SK-N-SH (cell line): ENCODE data around the gene SACM1L. TPM values are rescaled to one million over a fixed set of nuclear protein-coding genes. Genes with fewer than 3 reads are reported as not detected.

Experiments used
- CTCF ChIA-PET: fragments of 300-600, 350-600 bp; formaldehyde crosslinking; extraction: SDS; loops from one replicate; lab custom pipeline; 2021; lab: Yijun Ruan, JAX
- POLR2A ChIA-PET: fragments of 350-600 bp; sonication (Branson Sonifier 250); formaldehyde crosslinking; extraction: SDS; loops from one replicate; lab custom pipeline; 2020; ENCODE audit warnings: antibody characterized with exemption, inconsistent platforms; lab: Yijun Ruan, JAX
- DNase-seq: peaks from one replicate; pipeline ENCODE4 v3.0.0; 2012
- H2AFZ ChIP-seq: fragments of 200-600 bp; sonication (generic); 2 replicates; pipeline ENCODE4 v1.8.1; 2016; ENCODE audit warnings: antibody characterized with exemption, mild to moderate bottlenecking, low read depth
- H3F3A ChIP-seq: fragments of 200-600 bp; sonication (generic); replicated peaks from 2 replicates; pipeline ENCODE3; 2016; ENCODE audit warnings: antibody characterized with exemption, mild to moderate bottlenecking; ENCODE audit not compliant: insufficient read depth
- H3K27ac ChIP-seq, 2 experiments: fragments of 200-500 bp in 1 of 2; fragments of 200-600 bp in 1 of 2; sonication (Bioruptor generic) in 1 of 2; sonication (generic), shearing (Covaris generic) in 1 of 2; 2 replicates each; pipeline versions ENCODE4 v1.5.1 to v1.6.1; 2014 to 2016; ENCODE audit warnings: low read depth in 2 of 2, inconsistent platforms in 1 of 2, low read length in 1 of 2, mild to moderate bottlenecking in 1 of 2, mixed read lengths in 1 of 2
- H3K27me3 ChIP-seq: fragments of 200-600 bp; sonication (generic), shearing (Covaris generic); 2 replicates; pipeline ENCODE4 v1.6.1; 2016; ENCODE audit warnings: mixed run types; ENCODE audit not compliant: insufficient read depth
- H3K36me3 ChIP-seq, 2 experiments: fragments of 200-500 bp in 1 of 2; fragments of 200-600 bp in 1 of 2; sonication (Bioruptor generic) in 1 of 2; sonication (generic) in 1 of 2; replicated peaks in 1 of 2; 2 replicates each; pipeline versions ENCODE3 to v1.5.1; 2014 to 2016; ENCODE audit warnings: low read length in 1 of 2, mild to moderate bottlenecking in 1 of 2; ENCODE audit not compliant: insufficient read depth in 2 of 2, control insufficient read depth in 1 of 2
- H3K4me1 ChIP-seq, 2 experiments: fragments of 200-500 bp in 1 of 2; fragments of 200-600 bp in 1 of 2; sonication (Bioruptor generic) in 1 of 2; sonication (generic), shearing (Covaris generic) in 1 of 2; 2 replicates each; pipeline versions ENCODE4 v1.5.1 to v1.6.1; 2014 to 2016; ENCODE audit warnings: low read depth in 1 of 2, low read length in 1 of 2, mixed run types in 1 of 2; ENCODE audit not compliant: insufficient read depth in 2 of 2, control insufficient read depth in 1 of 2
- H3K4me2 ChIP-seq: fragments of 200-600 bp; sonication (generic), shearing (Covaris generic); 2 replicates; pipeline ENCODE4 v1.6.1; 2017; ENCODE audit warnings: mixed run types
- H3K4me3 ChIP-seq, 2 experiments: fragments of 200-500 bp in 1 of 2; fragments of 200-600 bp in 1 of 2; sonication (Bioruptor generic) in 1 of 2; sonication (generic), shearing (Covaris generic) in 1 of 2; 2 replicates each; pipeline versions ENCODE4 v1.5.1 to v1.8.1; 2014 to 2016; ENCODE audit warnings: low read depth in 2 of 2, inconsistent platforms in 1 of 2, low read length in 1 of 2, mild to moderate bottlenecking in 1 of 2, mixed read lengths in 1 of 2, moderate library complexity in 1 of 2
- H3K79me2 ChIP-seq: fragments of 200-600 bp; sonication (generic); 2 replicates; pipeline ENCODE4 v1.8.1; 2017; ENCODE audit warnings: mild to moderate bottlenecking; ENCODE audit not compliant: insufficient read depth
- H3K9ac ChIP-seq: fragments of 200-600 bp; sonication (generic); 2 replicates; pipeline ENCODE4 v1.6.1; 2017; ENCODE audit warnings: mixed run types
- H3K9me2 ChIP-seq: fragments of 200-600 bp; sonication (generic); 2 replicates; pipeline ENCODE4 v1.6.1; 2017; ENCODE audit warnings: mixed run types
- H3K9me3 ChIP-seq: fragments of 200-600 bp; sonication (generic); 2 replicates; pipeline ENCODE4 v1.6.1; 2017; ENCODE audit warnings: mixed run types, mild to moderate bottlenecking, moderate library complexity
- H4K20me1 ChIP-seq: fragments of 200-600 bp; sonication (generic); 2 replicates; pipeline ENCODE4 v1.6.1; 2017; ENCODE audit warnings: mild to moderate bottlenecking, mixed run types; ENCODE audit not compliant: insufficient read depth
- EZH2phosphoT487 ChIP-seq: fragments of 200-600 bp; sonication (generic); IDR thresholded peaks from 2 replicates; pipeline ENCODE4 v1.6.1; 2017; ENCODE audit warnings: low read depth, mixed run types, mild to moderate bottlenecking, antibody characterized with exemption, moderate library complexity, borderline replicate concordance
- GABPA ChIP-seq: IDR thresholded peaks from 2 replicates; pipeline ENCODE4 v1.4.0; 2012; ENCODE audit warnings: low read depth, mild to moderate bottlenecking
- JUND ChIP-seq: IDR thresholded peaks from 2 replicates; pipeline ENCODE4 v1.4.0; 2012
- MAX ChIP-seq: IDR thresholded peaks from 2 replicates; pipeline ENCODE4 v1.4.0; 2012; ENCODE audit warnings: low read depth
- MXI1 ChIP-seq: IDR thresholded peaks from 2 replicates; pipeline ENCODE4 v1.6.1; 2012; ENCODE audit warnings: mild to moderate bottlenecking, low read depth, low read length, improper control_type of control experiment
- NFIC ChIP-seq: IDR thresholded peaks from 2 replicates; pipeline ENCODE4 v1.4.0; 2012; ENCODE audit warnings: borderline replicate concordance
- PBX3 ChIP-seq: IDR thresholded peaks from 2 replicates; pipeline ENCODE4; 2012
- POLR2AphosphoS5 ChIP-seq: IDR thresholded peaks from 2 replicates; pipeline ENCODE4 v1.6.1; 2012; ENCODE audit warnings: low read depth, low read length
- RAD21 ChIP-seq: IDR thresholded peaks from 2 replicates; pipeline ENCODE4 v1.6.1; 2012; ENCODE audit warnings: mild to moderate bottlenecking, low read length
- SIN3A ChIP-seq: IDR thresholded peaks from 2 replicates; pipeline ENCODE4 v1.6.1; 2012; ENCODE audit warnings: low read depth, mild to moderate bottlenecking, low read length, moderate library complexity, borderline replicate concordance
- SMC3 ChIP-seq: IDR thresholded peaks from 2 replicates; pipeline ENCODE4 v1.6.1; 2012; ENCODE audit warnings: low read depth, low read length, improper control_type of control experiment
- TAF1 ChIP-seq: IDR thresholded peaks from 2 replicates; pipeline ENCODE4 v1.6.1; 2012; ENCODE audit warnings: low read depth, mild to moderate bottlenecking, low read length, moderate library complexity, borderline replicate concordance
- TCF12 ChIP-seq: IDR thresholded peaks from 2 replicates; pipeline ENCODE4 v1.4.0; 2012
- TEAD4 ChIP-seq: IDR thresholded peaks from 2 replicates; pipeline ENCODE4 v1.4.0; 2012; ENCODE audit warnings: mild to moderate bottlenecking, borderline replicate concordance; ENCODE audit not compliant: insufficient read depth
- YY1 ChIP-seq: IDR thresholded peaks from 2 replicates; pipeline ENCODE4 v1.4.0; 2012; ENCODE audit warnings: low read depth, mild to moderate bottlenecking
- WGBS: methylation state at CpG from one replicate; pipeline ENCODE4 v1.1.6; 2017; ENCODE audit warnings: low lambda C conversion rate; 5-methylcytosine and 5-hydroxymethylcytosine counted together
- polyA plus RNA-seq, 3 experiments: library from polyadenylated mRNA; depleted of rRNA; stranded (reverse); fragments of >200 nt; gene quantifications; 2 replicates each; pipeline ENCODE4 v1.2.3, GENCODE V29; 2012

SACM1L gene
- polyA plus RNA-seq, 1 of the 3 experiments (the other 2 are of a cell fraction), result 11.2 TPM

- Histone ChIP-seq H3K27ac (no peak overlapping the region), H3K9me3 (no peaks in the 10 kb centered on the region; the same call in 1 of the 2 replicates), H3K9me2 (no peaks in the 10 kb centered on the region), H3K4me1 (peaks cover 0 to 5% of the 10 kb centered on the region in 2 experiments; a peak in 1 of 4 replicates), H4K20me1 (no peaks in the 10 kb centered on the region), H3K27me3 (peaks cover 36% of the 10 kb centered on the region), H2AFZ (no peak overlapping the region), H3K79me2 (no peaks in the 10 kb centered on the region), H3K4me3 (no peak overlapping the region), H3K4me2 (no peak overlapping the region), H3K9ac (no peak overlapping the region), H3K36me3 (no peaks in the 10 kb centered on the region), H3F3A (no peaks in the 10 kb centered on the region)
- CTCF ChIA-PET, result interaction anchor here (0.5 to 1.0 kb wide), 2 partner anchors 16 to 389 kb away, joined by 3 to 4 read pairs; no protein-coding TSS in a partner anchor
- POLR2A ChIA-PET, result no interaction called here
- no peak for DNase-seq
- no peak for TF ChIP-seq YY1
- TF ChIP-seq MAX, result no peak
- no peak for TF ChIP-seq RAD21
- WGBS, result 51% methylated on average over 9 of the region's 9 CpGs
Measured at GRCh38 chr3:45793482-45794176, 104.4 kb downstream of the SACM1L start.

GRCh38 chr3:45794177-45794560, 105.0 kb downstream of the SACM1L start:
- H3F3A ChIP-seq, result no peaks in the 10 kb centered on the region
- no peak overlapping the region for H3K4me2 ChIP-seq
- DNase-seq, result no peak
- H3K27ac ChIP-seq, result no peak overlapping the region
- WGBS, result 91% methylated on average over 5 of the region's 5 CpGs
- H3K27me3 ChIP-seq, result peaks cover 36% of the 10 kb centered on the region
- POLR2A ChIA-PET, result no interaction called here
- H3K4me3 ChIP-seq, result no peak overlapping the region
- no peak overlapping the region for H3K9ac ChIP-seq
- TF ChIP-seq GABPA, result no peak
- TF ChIP-seq EZH2phosphoT487, result no peak
- no peak for TF ChIP-seq PBX3
- H2AFZ ChIP-seq, result no peak overlapping the region
- no peaks in the 10 kb centered on the region for H3K79me2 ChIP-seq
- H3K9me2 ChIP-seq, result no peaks in the 10 kb centered on the region
- CTCF ChIA-PET, result no interaction called here
- no peaks in the 10 kb centered on the region for H4K20me1 ChIP-seq
- no peaks in the 10 kb centered on the region for H3K36me3 ChIP-seq
- peaks cover 0 to 5% of the 10 kb centered on the region in 2 experiments; a peak in 1 of 4 replicates for H3K4me1 ChIP-seq
- no peaks in the 10 kb centered on the region; the same call in 1 of the 2 replicates for H3K9me3 ChIP-seq

- ChIA-PET CTCF (interaction anchor here (0.8 kb wide), 1 partner anchor 135 kb away, joined by 3 read pairs; no protein-coding TSS in a partner anchor), POLR2A (no interaction called here)
- H3K9ac ChIP-seq, result no peak overlapping the region
- no peak overlapping the region for H3K4me2 ChIP-seq
- no peaks in the 10 kb centered on the region for H3K36me3 ChIP-seq
- no peak for DNase-seq
- H3K4me3 ChIP-seq, result no peak overlapping the region
- 65% methylated on average over 1 of the region's 1 CpG for WGBS
- H3F3A ChIP-seq, result no peaks in the 10 kb centered on the region
- no peak for TF ChIP-seq TCF12
- TF ChIP-seq PBX3, result no peak
- no peak for TF ChIP-seq RAD21
- no peak for TF ChIP-seq EZH2phosphoT487
- no peak for TF ChIP-seq GABPA
- TF ChIP-seq TAF1, result no peak
- no peak for TF ChIP-seq MXI1
- TF ChIP-seq SIN3A, result no peak
- TF ChIP-seq NFIC, result no peak
- no peak for TF ChIP-seq POLR2AphosphoS5
- no peak for TF ChIP-seq SMC3
- TF ChIP-seq TEAD4, result no peak
- TF ChIP-seq JUND, result no peak
- H3K9me3 ChIP-seq, result no peaks in the 10 kb centered on the region
- H3K79me2 ChIP-seq, result no peaks in the 10 kb centered on the region
- H3K27ac ChIP-seq, result no peak overlapping the region
- peaks cover 36% of the 10 kb centered on the region for H3K27me3 ChIP-seq
- no peaks in the 10 kb centered on the region for H3K9me2 ChIP-seq
- no peaks in the 10 kb centered on the region for H4K20me1 ChIP-seq
- no peak overlapping the region for H2AFZ ChIP-seq
- peaks cover 0 to 5% of the 10 kb centered on the region in 2 experiments; a peak in 1 of 4 replicates for H3K4me1 ChIP-seq
Measured at GRCh38 chr3:45794660-45795059, 105.5 kb downstream of the SACM1L start.
